Retina (tissue), 1 donor: Measurements from ENCODE around the gene HAPLN3.
"Not testable (repeated sequence)": the region's sequence is repeated elsewhere in the genome, so short reads cannot be mapped to it uniquely, and the experiment has no call there.

Experiments
- DNase-seq: peaks from one replicate; pipeline ENCODE4 v3.0.0-alpha.2; 2016

Gene HAPLN3

GRCh38 chr15:88894819-88895767 lies at the start of gene HAPLN3:
Gene HAPLN3, minus strand, starts transcription at chr15:88895544. Its CDS starts 8,246 bp downstream, at chr15:88887298.
- peak; percentile 65 for DNase-seq

GRCh38 chr15:88940110-88940675 lies 44.8 kb upstream of the HAPLN3 start:
- DNase-seq = no peak

GRCh38 chr15:88939486-88939806 lies 44.1 kb upstream of the HAPLN3 start:
- no peak for DNase-seq

- no peak for DNase-seq
Observed at GRCh38 chr15:88938802-88939485, 43.6 kb upstream of the HAPLN3 start.

- not testable (repeated sequence) for DNase-seq
Observed at GRCh38 chr15:88934449-88934848, 39.1 kb upstream of the HAPLN3 start.

- DNase-seq = no peak
Observed at GRCh38 chr15:88932875-88933330, 37.6 kb upstream of the HAPLN3 start.

- DNase-seq = no peak
Observed at GRCh38 chr15:88932271-88932874, 37.0 kb upstream of the HAPLN3 start.

- no peak for DNase-seq
Observed at GRCh38 chr15:88930579-88930978, 35.2 kb upstream of the HAPLN3 start.

GRCh38 chr15:88929358-88930098 lies 34.2 kb upstream of the HAPLN3 start:
- not testable (repeated sequence) for DNase-seq

GRCh38 chr15:88928192-88928591 lies 32.8 kb upstream of the HAPLN3 start:
- DNase-seq = not testable (repeated sequence)

- DNase-seq = not testable (repeated sequence)
Observed at GRCh38 chr15:88925648-88926047, 30.3 kb upstream of the HAPLN3 start.

GRCh38 chr15:88920892-88921435 lies 25.6 kb upstream of the HAPLN3 start:
- not testable (repeated sequence) for DNase-seq

GRCh38 chr15:88920186-88920891 lies 25.0 kb upstream of the HAPLN3 start:
- no peak for DNase-seq

- DNase-seq = no peak
Observed at GRCh38 chr15:88918738-88919137, 23.4 kb upstream of the HAPLN3 start.

GRCh38 chr15:88917760-88918159 lies 22.4 kb upstream of the HAPLN3 start:
- DNase-seq = no peak

GRCh38 chr15:88915354-88915753 lies 20.0 kb upstream of the HAPLN3 start:
- no peak for DNase-seq

- no peak for DNase-seq
Observed at GRCh38 chr15:88913850-88914169, 18.5 kb upstream of the HAPLN3 start.

- DNase-seq = peak; percentile 89
Observed at GRCh38 chr15:88913017-88913849, 17.9 kb upstream of the HAPLN3 start, which contains the start of gene MFGE8. Gene MFGE8, minus strand, starts transcription at chr15:88913379. Its CDS starts 60 bp downstream, at chr15:88913319.

- DNase-seq = peak; percentile 81
Observed at GRCh38 chr15:88912500-88912921, 17.2 kb upstream of the HAPLN3 start.

- DNase-seq = no peak
Observed at GRCh38 chr15:88911766-88912118, 16.4 kb upstream of the HAPLN3 start.
